Right atrium auricular region (tissue), 2 donors: ENCODE measurements around the gene FAM210A. TPM values are rescaled to one million over a fixed set of nuclear protein-coding genes. Genes with fewer than 3 reads are reported as not detected.
A peak's percentile ranks its signal among the peaks of the same experiment; 100 is the strongest.

ENCODE experiments used
- DNase-seq: peaks from one replicate; pipeline ENCODE4 v3.0.0-alpha.2; 2019; ENCODE audit warnings: low spot score
- H3K27ac ChIP-seq, 2 donors: fragments of 200-600 bp; sonication (generic); 1 replicate in 1 of 2; 2 replicates in 1 of 2; pipeline ENCODE4 v1.5.1; 2016 to 2019
- H3K27me3 ChIP-seq, 2 donors: fragments of 200-600 bp; sonication (generic); one replicate each; pipeline versions ENCODE4 v1.5.1 to v1.6.0; 2017 to 2019
- H3K36me3 ChIP-seq: fragments of 200-600 bp; sonication (generic); one replicate; pipeline ENCODE4 v1.5.1; 2016
- H3K4me1 ChIP-seq, 2 donors: fragments of 200-600 bp; sonication (generic); one replicate each; pipeline versions ENCODE4 v1.5.1 to v1.6.0; 2017 to 2019
- H3K4me3 ChIP-seq, 2 donors: fragments of 200-600 bp; sonication (generic); 1 replicate in 1 of 2; 2 replicates in 1 of 2; pipeline ENCODE4 v1.5.1; 2017 to 2019; ENCODE audit warnings: mild to moderate bottlenecking in 1 of 2, moderate library complexity in 1 of 2
- H3K9me3 ChIP-seq, 2 donors: fragments of 200-600 bp; sonication (generic); one replicate each; pipeline ENCODE4 v1.5.1; 2019
- total RNA-seq, 2 donors: library from RNA; depleted of rRNA; stranded (reverse); fragments of >200 nt; gene quantifications; one replicate each; pipeline ENCODE4 v1.1.0, GENCODE V29; 2016
- TF ChIP-seq, protein P1 (sequence below), 2 donors: fragments of 200-600 bp; sonication (generic); IDR thresholded peaks; one replicate each; pipeline ENCODE4 v1.5.1; 2019; ENCODE audit warnings: antibody characterized with exemption in 2 of 2

FAM210A gene
- total RNA-seq, 2 donors from 2014 or later = 31.8 to 40.8 TPM

- Histone ChIP-seq H3K4me3 (no peak overlapping the region), H3K4me1 (peaks cover 0 to 29% of the 10 kb centered on the region in 2 donors), H3K27ac (peak overlapping the region; percentile 62 to 71), H3K27me3 (no peaks in the 10 kb centered on the region), H3K9me3 (no peaks in the 10 kb centered on the region), H3K36me3 (peaks cover 6% of the 10 kb centered on the region)
- TF ChIP-seq, protein P1, sequence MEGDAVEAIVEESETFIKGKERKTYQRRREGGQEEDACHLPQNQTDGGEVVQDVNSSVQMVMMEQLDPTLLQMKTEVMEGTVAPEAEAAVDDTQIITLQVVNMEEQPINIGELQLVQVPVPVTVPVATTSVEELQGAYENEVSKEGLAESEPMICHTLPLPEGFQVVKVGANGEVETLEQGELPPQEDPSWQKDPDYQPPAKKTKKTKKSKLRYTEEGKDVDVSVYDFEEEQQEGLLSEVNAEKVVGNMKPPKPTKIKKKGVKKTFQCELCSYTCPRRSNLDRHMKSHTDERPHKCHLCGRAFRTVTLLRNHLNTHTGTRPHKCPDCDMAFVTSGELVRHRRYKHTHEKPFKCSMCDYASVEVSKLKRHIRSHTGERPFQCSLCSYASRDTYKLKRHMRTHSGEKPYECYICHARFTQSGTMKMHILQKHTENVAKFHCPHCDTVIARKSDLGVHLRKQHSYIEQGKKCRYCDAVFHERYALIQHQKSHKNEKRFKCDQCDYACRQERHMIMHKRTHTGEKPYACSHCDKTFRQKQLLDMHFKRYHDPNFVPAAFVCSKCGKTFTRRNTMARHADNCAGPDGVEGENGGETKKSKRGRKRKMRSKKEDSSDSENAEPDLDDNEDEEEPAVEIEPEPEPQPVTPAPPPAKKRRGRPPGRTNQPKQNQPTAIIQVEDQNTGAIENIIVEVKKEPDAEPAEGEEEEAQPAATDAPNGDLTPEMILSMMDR (IDR thresholded peaks at IDR 0.05) = no peak
- DNase-seq = no peak
Observed at GRCh38 chr18:13661051-13661778, 65.1 kb downstream of the FAM210A start.

DNA sequence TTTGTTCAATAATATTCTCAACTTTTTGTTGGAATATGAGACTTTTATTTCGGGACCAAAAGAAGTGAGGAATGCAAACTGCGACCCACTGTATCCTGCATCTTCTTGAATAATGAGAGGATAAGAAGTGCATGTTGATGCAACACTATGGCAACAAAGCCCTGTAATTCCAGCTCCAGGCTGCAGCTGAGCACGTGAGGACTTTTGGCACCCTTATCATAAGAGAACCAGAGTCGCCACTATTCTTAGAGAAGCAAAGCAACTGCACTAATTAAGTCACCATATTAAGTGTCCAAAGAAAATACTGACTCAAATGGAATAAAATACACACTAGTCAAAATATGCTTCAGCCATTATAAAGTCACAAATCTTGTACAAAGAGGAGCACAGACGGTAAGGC lies 65.8 kb downstream of the FAM210A start:
- H3K4me1 ChIP-seq = peaks cover 0 to 29% of the 10 kb centered on the region in 2 donors
- no peaks in the 10 kb centered on the region for H3K36me3 ChIP-seq
- no peaks in the 10 kb centered on the region for H3K9me3 ChIP-seq
- H3K27me3 ChIP-seq = no peaks in the 10 kb centered on the region
- peak; percentile 69 for DNase-seq
- TF ChIP-seq, protein P1 (IDR thresholded peaks at IDR 0.05) = no peak
- no peak overlapping the region for H3K4me3 ChIP-seq
- peak overlapping the region; percentile 62 to 71 for H3K27ac ChIP-seq

DNA sequence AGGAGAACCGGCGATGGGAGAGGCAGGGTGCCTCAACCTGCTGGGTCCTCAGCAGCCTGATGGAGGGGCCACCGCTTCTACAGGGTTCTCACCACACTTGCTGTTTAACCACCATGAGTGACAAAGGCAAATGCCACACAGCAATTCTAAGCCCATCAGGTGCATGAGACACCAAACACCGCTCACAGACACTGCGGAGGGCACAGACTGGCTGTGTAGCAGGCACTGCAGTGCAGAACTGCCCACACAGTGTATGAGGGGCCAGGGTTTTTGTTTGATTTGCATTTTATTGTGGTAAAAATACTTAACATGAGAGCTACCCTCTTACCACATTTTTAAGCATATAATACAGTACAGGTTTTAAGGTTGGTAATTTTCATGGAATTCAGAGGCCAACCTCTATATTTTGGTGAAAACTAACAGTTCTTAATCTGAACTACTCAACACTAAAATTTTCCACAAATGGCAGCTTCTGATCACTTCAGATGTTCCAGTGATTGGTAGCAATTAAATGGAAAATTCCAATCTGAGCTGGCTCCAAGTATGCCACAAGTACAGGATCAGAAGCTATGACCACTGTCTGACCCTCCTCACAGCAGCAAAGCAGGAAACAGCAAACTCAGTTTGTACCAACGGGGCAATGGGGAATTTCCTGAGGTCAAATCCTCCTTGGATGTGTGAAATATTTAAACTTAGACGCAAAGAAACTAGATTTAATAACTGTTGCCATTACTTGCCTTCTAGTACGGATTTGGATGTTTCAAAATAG lies 67.7 kb downstream of the FAM210A start:
- Histone ChIP-seq H3K36me3 (no peaks in the 10 kb centered on the region), H3K9me3 (no peaks in the 10 kb centered on the region), H3K4me1 (peaks cover 0 to 37% of the 10 kb centered on the region in 2 donors), H3K27me3 (no peaks in the 10 kb centered on the region), H3K27ac (no peak overlapping the region), H3K4me3 (no peak overlapping the region)
- TF ChIP-seq, protein P1 (IDR thresholded peaks at IDR 0.05) = no peak
- no peak for DNase-seq

DNA sequence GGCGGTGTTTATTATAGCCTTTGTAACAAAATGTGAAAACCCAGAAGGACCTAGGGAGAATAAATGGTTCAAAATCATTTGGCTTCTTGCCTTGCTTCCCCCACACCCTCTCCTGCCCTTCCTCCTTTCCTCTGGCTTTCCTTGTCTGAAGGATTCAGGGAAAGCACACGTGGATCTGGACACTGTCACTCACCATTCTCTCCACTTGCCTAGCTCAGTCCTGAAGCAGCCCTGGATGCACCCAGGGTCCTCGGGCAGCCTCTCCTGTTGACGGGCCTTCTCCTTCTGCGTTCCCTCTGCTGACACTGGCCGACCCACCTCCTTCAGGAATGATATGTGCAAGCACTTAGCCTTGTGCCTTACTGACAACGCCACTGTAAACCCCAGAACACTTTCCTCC lies 68.4 kb downstream of the FAM210A start:
- Histone ChIP-seq H3K9me3 (no peaks in the 10 kb centered on the region), H3K36me3 (no peaks in the 10 kb centered on the region), H3K27ac (no peak overlapping the region), H3K4me3 (no peak overlapping the region), H3K4me1 (peaks cover 0 to 38% of the 10 kb centered on the region in 2 donors), H3K27me3 (no peaks in the 10 kb centered on the region)
- TF ChIP-seq, protein P1 (IDR thresholded peaks at IDR 0.05) = no peak
- no peak for DNase-seq

DNA sequence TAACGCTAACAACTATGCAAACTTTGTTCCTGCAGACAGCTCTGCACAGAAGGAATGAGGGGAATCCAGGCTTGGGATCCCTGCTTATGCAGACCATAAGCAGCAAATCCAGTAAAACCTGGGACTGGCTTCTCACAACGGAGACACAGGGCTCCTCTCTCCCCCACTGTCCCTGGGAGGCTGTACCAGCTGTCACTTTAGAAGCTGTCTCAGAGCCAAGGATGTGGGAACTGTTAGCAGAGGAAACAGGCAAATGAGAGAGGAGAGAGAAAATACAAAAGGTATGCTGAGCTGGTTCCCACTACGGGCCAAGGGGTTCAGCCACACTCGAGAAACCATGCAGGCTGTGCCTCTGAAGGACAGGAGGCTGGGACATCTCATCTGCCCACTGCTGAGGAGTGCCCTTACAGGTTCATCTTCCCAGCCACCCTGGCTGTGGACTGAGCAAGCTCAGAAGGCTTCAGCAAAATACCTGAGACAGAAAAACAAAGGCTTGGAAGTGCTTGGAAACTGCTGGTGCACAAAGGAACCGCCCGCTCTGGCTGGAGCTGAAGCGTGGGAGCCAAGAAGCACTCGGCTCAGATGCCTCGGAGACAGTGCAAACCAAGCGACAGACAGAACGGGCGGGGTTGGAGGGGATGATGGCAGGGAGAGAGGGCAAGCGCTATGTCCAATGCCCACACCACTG lies 72.5 kb downstream of the FAM210A start:
- TF ChIP-seq, protein P1 (IDR thresholded peaks at IDR 0.05) = no peak
- H3K4me3 ChIP-seq = no peak overlapping the region
- no peaks in the 10 kb centered on the region for H3K9me3 ChIP-seq
- H3K27me3 ChIP-seq = no peaks in the 10 kb centered on the region
- H3K36me3 ChIP-seq = no peaks in the 10 kb centered on the region
- no peak for DNase-seq
- H3K4me1 ChIP-seq = peaks cover 0 to 10% of the 10 kb centered on the region in 2 donors
- H3K27ac ChIP-seq = no peak overlapping the region
